NB4 (cell line): ENCODE measurements around the gene BTN1A1.

ENCODE experiments used
- DNase-seq: peaks from one replicate; pipeline ENCODE4 v3.0.0; 2010; ENCODE audit warnings: low read depth
- H3K4me3 ChIP-seq: one replicate; pipeline ENCODE4 v1.5.1; 2011; ENCODE audit warnings: mild to moderate bottlenecking, low read depth, low read length, moderate library complexity
- CTCF ChIP-seq: IDR thresholded peaks from one replicate; pipeline ENCODE4 v1.5.1; 2012; ENCODE audit warnings: low read depth, low read length
- MAX ChIP-seq: IDR thresholded peaks from 2 replicates; pipeline ENCODE4 v1.6.1; 2011; ENCODE audit warnings: low read depth, low read length
- MYC ChIP-seq: IDR thresholded peaks from 2 replicates; pipeline ENCODE4 v1.6.1; 2011; ENCODE audit warnings: low read depth, low read length
- POLR2A ChIP-seq: IDR thresholded peaks from 2 replicates; pipeline ENCODE4 v1.6.1; 2011; ENCODE audit warnings: mild to moderate bottlenecking; ENCODE audit not compliant: insufficient read length; ENCODE audit errors: extremely low read depth

BTN1A1 gene

GRCh38 chr6:26500102-26500501, at the start of gene BTN1A1:
Gene BTN1A1 (plus strand): TSS chr6:26500303. CDS start chr6:26501287, 984 bp downstream.
- no peak for DNase-seq
- TF ChIP-seq CTCF = no peak
- TF ChIP-seq POLR2A = no peak
- TF ChIP-seq MAX = no peak
- TF ChIP-seq MYC = no peak
- H3K4me3 ChIP-seq = no peak within 1 kb of the TSS

GRCh38 chr6:26452631-26453235, 47.4 kb upstream of the BTN1A1 start:
- no peak overlapping the region for H3K4me3 ChIP-seq
- TF ChIP-seq MYC = no peak
- no peak for TF ChIP-seq CTCF
- no peak for TF ChIP-seq MAX
- TF ChIP-seq POLR2A = no peak
- DNase-seq = no peak

- no peak for TF ChIP-seq MAX
- TF ChIP-seq CTCF = no peak
- no peak for TF ChIP-seq MYC
- no peak for TF ChIP-seq POLR2A
- no peak overlapping the region for H3K4me3 ChIP-seq
- DNase-seq = no peak
These were observed 45.5 kb upstream of the BTN1A1 start for GRCh38 chr6:26454631-26455030.

- DNase-seq = no peak
- TF ChIP-seq POLR2A (no peak), MYC (no peak), CTCF (no peak), MAX (no peak)
- no peak overlapping the region for H3K4me3 ChIP-seq
These were observed 44.6 kb upstream of the BTN1A1 start for GRCh38 chr6:26455357-26455970.

GRCh38 chr6:26457264-26457805, 42.8 kb upstream of the BTN1A1 start:
- DNase-seq = no peak
- TF ChIP-seq POLR2A (no peak), CTCF (no peak), MYC (no peak), MAX (no peak)
- H3K4me3 ChIP-seq = peak overlapping the region; percentile 98
